ENCODE results near the gene HOXD3. TPM values are rescaled to one million over a fixed set of nuclear protein-coding genes. Genes with fewer than 3 reads are reported as not detected.

Gene HOXD3
- polyA plus RNA-seq, 3 donors = not detected

DNA sequence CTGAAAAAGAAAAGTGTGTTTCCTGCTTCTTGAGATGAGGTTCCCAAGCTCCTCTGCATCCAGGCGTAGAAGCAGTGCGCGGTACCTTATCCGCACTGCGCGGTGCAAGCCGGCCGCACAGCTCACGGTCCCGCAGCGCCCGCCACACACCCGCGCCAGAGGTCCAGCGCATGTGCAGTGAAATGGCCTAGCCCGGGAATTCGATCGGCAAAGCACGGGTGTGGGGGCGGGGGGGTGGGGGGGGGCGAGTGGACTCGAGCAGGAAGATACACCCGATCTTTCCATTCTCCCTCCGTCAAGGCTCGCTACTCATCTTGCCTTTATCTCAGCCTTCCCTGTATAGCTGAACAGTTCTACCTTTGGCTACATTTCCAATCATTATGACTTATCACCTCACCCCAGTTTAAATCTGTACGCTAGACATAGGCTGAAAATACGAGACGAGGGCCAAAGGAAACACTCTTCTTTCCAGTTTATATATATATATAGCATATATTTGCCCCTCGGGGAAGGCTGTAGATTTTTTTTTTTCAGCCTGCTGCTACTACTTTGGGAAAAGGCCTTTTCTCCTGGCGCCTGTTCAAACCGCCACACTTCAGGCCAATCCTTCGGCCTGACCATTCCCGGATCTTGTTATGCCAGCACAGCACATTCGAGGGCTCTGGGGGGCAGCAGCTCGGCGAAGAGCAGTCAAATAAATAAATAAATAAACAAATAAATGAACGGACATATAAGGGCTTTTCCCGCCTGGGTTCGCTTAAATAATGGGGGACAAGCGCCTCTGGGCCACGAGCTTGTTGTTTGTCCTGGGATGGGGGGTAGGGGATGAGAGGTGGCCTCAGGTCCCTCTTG is 17.2 kb upstream of the HOXD3 start:
- Histone ChIP-seq H3K9me3 (replicated peaks in 1 of 2; ENCODE audit: control insufficient read depth in 1 of 2, insufficient read depth in 1 of 2, low read length in 2 of 2) (peaks cover 7 to 42% of the 10 kb centered on the region in 2 donors), H2AFZ (ENCODE audit: insufficient read depth, low read depth, low read length, poor library complexity, severe bottlenecking) (no peak overlapping the region), H3K9ac (ENCODE audit: insufficient read depth, low read length, poor library complexity, severe bottlenecking) (no peak overlapping the region), H4K20me1 (ENCODE audit: insufficient read depth, low read length) (no peaks in the 10 kb centered on the region), H3K79me2 (ENCODE audit: insufficient read depth, low read length) (no peaks in the 10 kb centered on the region), H3K36me3 (replicated peaks in 1 of 2; ENCODE audit: control insufficient read depth in 1 of 2, insufficient read depth in 2 of 2, low read length in 2 of 2) (no peaks in the 10 kb centered on the region), H3K27me3 (ENCODE audit: control insufficient read depth in 2 of 2, insufficient read depth in 2 of 2, low read length in 2 of 2) (peaks cover 93 to 96% of the 10 kb centered on the region in 2 donors), H3K4me1 (ENCODE audit: control insufficient read depth in 1 of 2, insufficient read depth in 2 of 2, low read length in 2 of 2) (peaks cover 17 to 19% of the 10 kb centered on the region in 2 donors), H3K4me2 (replicated peaks; ENCODE audit: extremely low read depth, low read length, poor library complexity, severe bottlenecking) (peak overlapping the region; percentile 65), H3K4me3 (replicated peaks in 1 of 3; ENCODE audit: low read depth in 2 of 3, low read length in 3 of 3) (peak overlapping the region in 1 of 3 experiments; percentile 51), H3K27ac (ENCODE audit: low read depth in 1 of 2, low read length in 2 of 2) (no peak overlapping the region)
- peaks cover 0 to 10% of the 10 kb centered on the region in 2 donors for H3K36me3 Mint-ChIP-seq
- peaks cover 93 to 100% (median 93%) of the 10 kb centered on the region in 3 donors for H3K27me3 Mint-ChIP-seq (ENCODE audit: low read depth in 3 of 3)
- H3K9me3 Mint-ChIP-seq = peaks cover 0 to 34% (median 26%) of the 10 kb centered on the region in 7 donors
- intact Hi-C loops (cut with micrococcal nuclease) = loop anchor here in 1 of 2 donors (5.0 kb wide), 1 partner anchor 317 kb away; no protein-coding TSS in a partner anchor
- DNase-seq = no peak
- H3K4me3 Mint-ChIP-seq = peak overlapping the region in 1 of 2 donors; percentile 87
- WGBS (ENCODE audit: insufficient coverage) = 17% methylated on average over 19 of the region's 41 CpGs
- TF ChIP-seq, protein P1, sequence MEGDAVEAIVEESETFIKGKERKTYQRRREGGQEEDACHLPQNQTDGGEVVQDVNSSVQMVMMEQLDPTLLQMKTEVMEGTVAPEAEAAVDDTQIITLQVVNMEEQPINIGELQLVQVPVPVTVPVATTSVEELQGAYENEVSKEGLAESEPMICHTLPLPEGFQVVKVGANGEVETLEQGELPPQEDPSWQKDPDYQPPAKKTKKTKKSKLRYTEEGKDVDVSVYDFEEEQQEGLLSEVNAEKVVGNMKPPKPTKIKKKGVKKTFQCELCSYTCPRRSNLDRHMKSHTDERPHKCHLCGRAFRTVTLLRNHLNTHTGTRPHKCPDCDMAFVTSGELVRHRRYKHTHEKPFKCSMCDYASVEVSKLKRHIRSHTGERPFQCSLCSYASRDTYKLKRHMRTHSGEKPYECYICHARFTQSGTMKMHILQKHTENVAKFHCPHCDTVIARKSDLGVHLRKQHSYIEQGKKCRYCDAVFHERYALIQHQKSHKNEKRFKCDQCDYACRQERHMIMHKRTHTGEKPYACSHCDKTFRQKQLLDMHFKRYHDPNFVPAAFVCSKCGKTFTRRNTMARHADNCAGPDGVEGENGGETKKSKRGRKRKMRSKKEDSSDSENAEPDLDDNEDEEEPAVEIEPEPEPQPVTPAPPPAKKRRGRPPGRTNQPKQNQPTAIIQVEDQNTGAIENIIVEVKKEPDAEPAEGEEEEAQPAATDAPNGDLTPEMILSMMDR (IDR thresholded peaks at IDR 0.05) = no peak
- no peak overlapping the region for H3K27ac Mint-ChIP-seq
- H3K4me1 Mint-ChIP-seq = peaks cover 31% of the 10 kb centered on the region

DNA sequence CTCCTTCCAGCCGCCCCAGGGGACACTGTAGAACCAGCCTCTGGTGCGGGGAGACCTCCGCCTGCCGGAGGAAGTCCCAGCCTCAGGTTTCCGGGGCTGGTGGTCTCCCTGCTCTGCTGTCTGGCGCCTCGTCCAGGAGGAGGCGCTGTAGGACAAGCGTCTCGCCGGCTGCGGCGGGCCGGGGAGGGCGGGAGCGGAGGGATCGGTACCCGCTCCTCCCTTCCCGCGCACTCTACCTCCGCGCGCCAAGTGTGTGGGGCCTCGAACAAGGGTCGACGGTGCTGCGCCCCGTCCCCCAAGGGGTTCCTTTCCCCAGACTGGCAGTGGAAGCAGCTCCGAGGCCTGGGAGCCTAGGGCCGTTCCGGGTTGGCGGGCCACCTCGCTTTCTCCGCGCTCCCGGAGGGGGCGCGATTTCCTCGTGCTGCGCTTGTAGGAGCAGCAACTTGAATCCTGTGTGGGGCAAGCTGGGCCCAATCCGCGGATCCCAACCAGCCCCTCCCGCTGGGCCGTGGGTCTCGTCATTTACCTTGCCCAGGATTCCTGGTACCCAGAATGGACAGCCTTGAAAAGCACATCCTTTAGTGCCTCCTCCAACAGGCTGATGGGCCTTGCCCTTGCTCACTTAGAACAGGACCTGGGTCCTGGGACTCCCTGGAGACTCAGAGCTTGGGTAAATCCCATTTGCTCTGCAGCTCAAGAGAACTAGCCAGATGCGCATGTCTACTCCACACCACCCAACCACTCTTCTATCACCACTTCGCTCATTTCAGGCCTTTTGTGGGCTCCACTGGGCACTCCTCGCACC is 16.4 kb upstream of the HOXD3 start:
- H3K4me3 Mint-ChIP-seq = peak overlapping the region; percentile 43 to 87
- Histone ChIP-seq H4K20me1 (ENCODE audit: insufficient read depth, low read length) (no peaks in the 10 kb centered on the region), H3K4me2 (replicated peaks; ENCODE audit: extremely low read depth, low read length, poor library complexity, severe bottlenecking) (peak overlapping the region; percentile 65), H3K4me1 (ENCODE audit: control insufficient read depth in 1 of 2, insufficient read depth in 2 of 2, low read length in 2 of 2) (peaks cover 17 to 19% of the 10 kb centered on the region in 2 donors), H2AFZ (ENCODE audit: insufficient read depth, low read depth, low read length, poor library complexity, severe bottlenecking) (no peak overlapping the region), H3K79me2 (ENCODE audit: insufficient read depth, low read length) (no peaks in the 10 kb centered on the region), H3K36me3 (replicated peaks in 1 of 2; ENCODE audit: control insufficient read depth in 1 of 2, insufficient read depth in 2 of 2, low read length in 2 of 2) (no peaks in the 10 kb centered on the region), H3K9me3 (replicated peaks in 1 of 2; ENCODE audit: control insufficient read depth in 1 of 2, insufficient read depth in 1 of 2, low read length in 2 of 2) (peaks cover 7 to 40% of the 10 kb centered on the region in 2 donors), H3K4me3 (replicated peaks in 1 of 3; ENCODE audit: low read depth in 2 of 3, low read length in 3 of 3) (peak overlapping the region in 1 of 3 experiments; percentile 51), H3K27me3 (ENCODE audit: control insufficient read depth in 2 of 2, insufficient read depth in 2 of 2, low read length in 2 of 2) (peaks cover 93 to 96% of the 10 kb centered on the region in 2 donors), H3K27ac (ENCODE audit: low read depth in 1 of 2, low read length in 2 of 2) (no peak overlapping the region), H3K9ac (ENCODE audit: insufficient read depth, low read length, poor library complexity, severe bottlenecking) (no peak overlapping the region)
- H3K27me3 Mint-ChIP-seq (ENCODE audit: low read depth in 3 of 3) = peaks cover 92 to 100% (median 93%) of the 10 kb centered on the region in 3 donors
- peak in 2 of 3 donors; percentile 14 to 38 for DNase-seq
- peak overlapping the region in 1 of 7 donors; percentile 57 for H3K27ac Mint-ChIP-seq
- peaks cover 28% of the 10 kb centered on the region for H3K4me1 Mint-ChIP-seq
- 7% methylated on average over 48 of the region's 48 CpGs for WGBS (ENCODE audit: insufficient coverage)
- H3K9me3 Mint-ChIP-seq = peaks cover 0 to 29% (median 19%) of the 10 kb centered on the region in 7 donors
- intact Hi-C loops (cut with micrococcal nuclease) = loop anchor here in 1 of 2 donors (5.0 kb wide), 1 partner anchor 317 kb away; no protein-coding TSS in a partner anchor
- peaks cover 0 to 6% of the 10 kb centered on the region in 2 donors for H3K36me3 Mint-ChIP-seq
- TF ChIP-seq, protein P1 (IDR thresholded peaks at IDR 0.05) = peak; percentile 84

Measured in CD14-positive monocyte (primary cell).